ENCODE results near the gene ARHGAP28.

DNA sequence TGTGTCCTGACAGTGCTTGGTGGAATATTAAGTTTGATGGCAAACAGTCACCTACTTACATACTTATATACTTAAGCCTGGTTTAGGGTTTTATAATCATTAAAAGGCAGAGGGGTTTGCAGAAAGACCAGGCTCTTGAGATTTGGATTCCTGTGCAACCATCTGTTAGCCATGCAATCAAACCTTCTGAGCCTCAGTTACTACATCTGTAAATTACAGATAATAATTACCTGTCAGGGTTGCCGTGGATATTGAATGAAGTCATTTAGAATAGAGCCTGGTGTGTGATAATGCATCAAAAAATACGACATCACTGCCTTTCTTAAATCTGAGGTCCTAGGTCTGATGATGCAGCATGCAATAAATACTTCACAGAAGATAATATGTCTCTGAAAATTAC lies 152.9 kb downstream of the ARHGAP28 start:
- TF ChIP-seq, protein P1, sequence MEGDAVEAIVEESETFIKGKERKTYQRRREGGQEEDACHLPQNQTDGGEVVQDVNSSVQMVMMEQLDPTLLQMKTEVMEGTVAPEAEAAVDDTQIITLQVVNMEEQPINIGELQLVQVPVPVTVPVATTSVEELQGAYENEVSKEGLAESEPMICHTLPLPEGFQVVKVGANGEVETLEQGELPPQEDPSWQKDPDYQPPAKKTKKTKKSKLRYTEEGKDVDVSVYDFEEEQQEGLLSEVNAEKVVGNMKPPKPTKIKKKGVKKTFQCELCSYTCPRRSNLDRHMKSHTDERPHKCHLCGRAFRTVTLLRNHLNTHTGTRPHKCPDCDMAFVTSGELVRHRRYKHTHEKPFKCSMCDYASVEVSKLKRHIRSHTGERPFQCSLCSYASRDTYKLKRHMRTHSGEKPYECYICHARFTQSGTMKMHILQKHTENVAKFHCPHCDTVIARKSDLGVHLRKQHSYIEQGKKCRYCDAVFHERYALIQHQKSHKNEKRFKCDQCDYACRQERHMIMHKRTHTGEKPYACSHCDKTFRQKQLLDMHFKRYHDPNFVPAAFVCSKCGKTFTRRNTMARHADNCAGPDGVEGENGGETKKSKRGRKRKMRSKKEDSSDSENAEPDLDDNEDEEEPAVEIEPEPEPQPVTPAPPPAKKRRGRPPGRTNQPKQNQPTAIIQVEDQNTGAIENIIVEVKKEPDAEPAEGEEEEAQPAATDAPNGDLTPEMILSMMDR (IDR thresholded peaks at IDR 0.05): no peak
- no peak for TF ChIP-seq POLR2A (IDR thresholded peaks at IDR 0.05)

Measured in adrenal gland (tissue), 5 donors.